ENCODE data around the gene TRIOBP. TPM values are rescaled to one million over a fixed set of nuclear protein-coding genes. Genes with fewer than 3 reads are reported as not detected.

TRIOBP gene
- total RNA-seq, 1 donor from 2014 or later, result 15.7 TPM

DNA sequence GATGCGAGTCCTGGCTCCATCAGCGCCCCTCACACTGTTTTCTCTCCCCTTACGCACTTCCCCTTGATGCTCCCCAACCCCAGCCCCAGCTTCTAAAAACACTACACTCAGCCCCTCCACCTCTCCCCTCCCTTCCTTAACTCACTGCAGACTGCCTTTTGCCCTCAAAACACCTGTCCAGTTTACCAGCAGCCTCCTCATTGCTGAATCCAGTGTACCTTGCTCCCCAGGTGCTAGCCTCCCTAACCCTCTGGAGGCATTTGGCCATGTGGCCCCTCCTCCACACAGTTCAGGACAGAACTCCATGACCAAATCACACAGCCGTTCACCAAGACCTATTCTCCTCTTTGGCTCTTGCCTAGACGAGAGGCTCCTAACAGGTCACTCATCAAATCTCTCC is 123.5 kb downstream of the TRIOBP start:
- ATAC-seq (no peak), DNase-seq (ENCODE audit: low spot score) (no peak)

DNA sequence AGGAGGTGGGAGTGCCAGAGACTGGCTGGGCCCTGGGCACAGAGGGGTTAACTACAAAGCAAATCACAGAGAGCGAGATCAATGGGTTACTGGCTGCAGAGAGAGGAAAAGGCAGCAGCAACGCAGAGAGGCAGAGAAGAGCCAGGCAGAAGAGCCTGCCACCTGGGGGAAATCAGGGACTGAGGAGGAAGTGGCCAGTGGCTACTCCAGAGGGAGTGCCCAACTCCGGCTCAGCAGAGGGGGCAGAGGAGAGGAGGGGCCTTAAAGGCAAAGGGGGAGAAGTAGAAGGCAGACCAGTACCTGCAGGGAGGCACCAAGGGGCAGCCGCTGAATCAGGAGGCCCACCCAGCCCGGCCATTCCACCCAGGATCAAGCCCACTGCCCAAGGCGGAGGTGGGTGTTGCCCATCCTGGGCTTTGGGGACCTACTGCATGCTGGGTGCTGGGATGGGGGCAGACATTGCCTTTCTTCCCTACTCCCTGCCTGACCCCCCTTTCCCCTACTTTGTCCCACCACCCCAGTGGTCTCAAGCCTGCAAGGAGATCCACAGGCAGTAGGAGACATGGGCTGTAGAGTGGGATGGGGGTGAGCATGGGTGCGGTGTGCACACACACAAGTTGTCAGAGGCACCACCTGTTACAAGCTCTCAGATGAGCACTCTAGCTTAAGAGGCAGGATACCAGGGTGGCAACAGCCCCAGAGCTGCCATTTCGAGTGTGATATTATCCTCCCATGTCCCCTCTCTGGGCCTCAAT is 125.4 kb downstream of the TRIOBP start:
- peak; percentile 15 for ATAC-seq
- DNase-seq (ENCODE audit: low spot score), result no peak

DNA sequence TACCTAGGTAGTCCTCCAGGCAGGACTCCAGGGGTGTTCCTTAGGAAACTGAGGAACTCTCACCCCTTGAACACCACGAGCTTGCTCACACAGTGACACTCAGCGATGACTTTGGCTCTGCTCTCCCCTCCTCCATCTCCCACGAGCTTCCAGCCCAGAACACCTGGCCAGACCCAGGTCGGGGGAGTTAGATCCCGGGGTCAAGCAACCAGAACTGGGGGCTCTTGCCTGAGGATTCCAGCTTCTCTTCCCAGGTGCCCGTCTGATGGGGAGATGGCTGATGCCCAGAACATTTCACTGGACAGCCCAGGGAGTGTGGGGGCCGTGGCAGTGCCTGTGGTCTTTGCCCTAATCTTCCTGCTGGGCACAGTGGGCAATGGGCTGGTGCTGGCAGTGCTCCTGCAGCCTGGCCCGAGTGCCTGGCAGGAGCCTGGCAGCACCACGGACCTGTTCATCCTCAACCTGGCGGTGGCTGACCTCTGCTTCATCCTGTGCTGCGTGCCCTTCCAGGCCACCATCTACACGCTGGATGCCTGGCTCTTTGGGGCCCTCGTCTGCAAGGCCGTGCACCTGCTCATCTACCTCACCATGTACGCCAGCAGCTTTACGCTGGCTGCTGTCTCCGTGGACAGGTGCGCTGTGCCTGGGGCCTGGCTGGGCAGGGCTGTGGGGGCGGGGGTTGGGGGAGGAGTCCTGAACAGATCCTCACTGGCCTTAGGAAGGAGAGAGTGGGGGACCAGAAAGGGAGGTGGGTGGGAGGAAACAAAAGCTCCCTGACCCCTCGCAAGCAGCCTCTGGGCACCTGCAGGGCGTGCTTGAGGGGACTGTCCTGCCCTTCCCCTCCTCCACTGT is 126.5 kb downstream of the TRIOBP start, which contains the start of gene GALR3:
Gene GALR3 (plus strand): TSS at position 249 of the 852 bp plus-strand sequence. CDS start 25 bp downstream, at position 274.
- ATAC-seq, result peak; percentile 61
- DNase-seq (ENCODE audit: low spot score), result no peak

DNA sequence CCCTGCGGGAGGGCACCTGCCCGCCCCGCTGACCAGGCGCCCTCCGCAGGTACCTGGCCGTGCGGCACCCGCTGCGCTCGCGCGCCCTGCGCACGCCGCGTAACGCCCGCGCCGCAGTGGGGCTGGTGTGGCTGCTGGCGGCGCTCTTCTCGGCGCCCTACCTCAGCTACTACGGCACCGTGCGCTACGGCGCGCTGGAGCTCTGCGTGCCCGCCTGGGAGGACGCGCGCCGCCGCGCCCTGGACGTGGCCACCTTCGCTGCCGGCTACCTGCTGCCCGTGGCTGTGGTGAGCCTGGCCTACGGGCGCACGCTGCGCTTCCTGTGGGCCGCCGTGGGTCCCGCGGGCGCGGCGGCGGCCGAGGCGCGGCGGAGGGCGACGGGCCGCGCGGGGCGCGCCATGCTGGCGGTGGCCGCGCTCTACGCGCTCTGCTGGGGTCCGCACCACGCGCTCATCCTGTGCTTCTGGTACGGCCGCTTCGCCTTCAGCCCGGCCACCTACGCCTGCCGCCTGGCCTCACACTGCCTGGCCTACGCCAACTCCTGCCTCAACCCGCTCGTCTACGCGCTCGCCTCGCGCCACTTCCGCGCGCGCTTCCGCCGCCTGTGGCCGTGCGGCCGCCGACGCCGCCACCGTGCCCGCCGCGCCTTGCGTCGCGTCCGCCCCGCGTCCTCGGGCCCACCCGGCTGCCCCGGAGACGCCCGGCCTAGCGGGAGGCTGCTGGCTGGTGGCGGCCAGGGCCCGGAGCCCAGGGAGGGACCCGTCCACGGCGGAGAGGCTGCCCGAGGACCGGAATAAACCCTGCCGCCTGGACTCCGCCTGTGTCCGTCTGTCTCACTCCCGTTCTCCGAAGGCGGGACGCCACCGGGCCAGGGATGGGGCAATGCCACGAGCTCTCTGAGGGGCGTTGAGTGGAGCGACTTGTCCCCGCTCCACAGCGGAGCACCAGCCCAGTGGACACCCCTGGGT is 128.1 kb downstream of the TRIOBP start:
- ATAC-seq (peak; percentile 9), DNase-seq (ENCODE audit: low spot score) (no peak)

Other genes starting within 250 kb of the TRIOBP start
- 8.0 TPM for gene MFNG, start 210.7 kb upstream of the TRIOBP start, total RNA-seq
- gene CARD10, start 177.6 kb upstream of the TRIOBP start, total RNA-seq, result 22.4 TPM
- 38.9 TPM for gene CDC42EP1, start 136.6 kb upstream of the TRIOBP start, total RNA-seq
- 0.65 TPM for gene LGALS2, start 117.0 kb upstream of the TRIOBP start, total RNA-seq
- 27.3 TPM for gene GGA1, start 88.2 kb upstream of the TRIOBP start, total RNA-seq
- gene SH3BP1, start 57.4 kb upstream of the TRIOBP start, total RNA-seq, result 3.0 TPM
- 40.9 TPM for gene PDXP, start 38.3 kb upstream of the TRIOBP start, total RNA-seq
- 115 TPM for gene LGALS1, start 21.4 kb upstream of the TRIOBP start, total RNA-seq
- gene NOL12, start 10.7 kb upstream of the TRIOBP start, total RNA-seq, result 9.9 TPM
- 49.6 TPM for gene GCAT, start 110.9 kb downstream of the TRIOBP start, total RNA-seq
- gene GALR3, start 126.3 kb downstream of the TRIOBP start, total RNA-seq, result 0.65 TPM
- 9.7 TPM for gene ANKRD54, start 147.3 kb downstream of the TRIOBP start, total RNA-seq
- gene EIF3L, start 152.4 kb downstream of the TRIOBP start, total RNA-seq, result 136 TPM
- 9.5 TPM for gene MICALL1, start 209.2 kb downstream of the TRIOBP start, total RNA-seq